ENCODE data around the gene THRB.

Gene THRB

GRCh38 chr3:24504772-24505171 is 10.1 kb upstream of the THRB start:
- DNase-seq (ENCODE audit: low read depth, low spot score) = no peak
- no peaks in the 10 kb centered on the region for H3K36me3 ChIP-seq (ENCODE audit: insufficient read depth, insufficient read length, low read length)
- no peak for TF ChIP-seq SUZ12 (IDR thresholded peaks at IDR 0.05; ENCODE audit: extremely low read depth, insufficient read depth, insufficient read length)
- no peak for TF ChIP-seq ZNF274 (IDR thresholded peaks at IDR 0.05; ENCODE audit: low read depth, low read length)
- no peak for TF ChIP-seq YY1 (IDR thresholded peaks at IDR 0.05; ENCODE audit: insufficient read depth, insufficient read length)
- H3K9me3 ChIP-seq (ENCODE audit: insufficient read depth, low read length) = no peaks in the 10 kb centered on the region
- H3K9ac ChIP-seq (ENCODE audit: insufficient read length, low read depth) = no peak overlapping the region
- H3K27me3 ChIP-seq (ENCODE audit: insufficient read depth, insufficient read length) = no peaks in the 10 kb centered on the region
- no peak overlapping the region for H3K4me3 ChIP-seq (ENCODE audit: insufficient read length, low read depth)
- H3K4me1 ChIP-seq (ENCODE audit: insufficient read depth, insufficient read length) = no peaks in the 10 kb centered on the region

DNA sequence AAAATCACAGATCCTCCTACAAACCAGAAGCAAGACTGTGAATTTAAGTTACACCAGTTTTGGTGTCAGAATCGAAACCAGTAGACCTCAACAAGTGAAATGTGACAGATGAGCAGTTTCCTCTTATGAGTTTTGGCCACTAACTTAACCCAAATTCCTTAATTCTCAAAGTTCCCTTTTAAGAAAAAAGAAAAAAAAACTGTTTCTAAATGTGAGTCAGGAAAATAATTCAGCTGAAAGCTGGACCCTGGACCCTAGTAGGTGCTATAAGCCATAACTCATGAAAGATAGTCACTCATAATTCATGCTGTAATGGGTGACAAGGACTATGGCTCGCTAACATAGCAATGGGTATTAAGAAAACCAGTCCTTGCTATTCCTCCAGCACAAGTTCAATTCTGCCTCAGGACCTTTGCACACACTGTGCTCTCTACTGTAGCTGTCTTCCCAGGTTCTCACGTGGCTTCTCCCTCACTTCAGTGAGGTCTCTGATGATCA is 9.0 kb upstream of the THRB start:
- Histone ChIP-seq H3K9ac (ENCODE audit: insufficient read length, low read depth) (no peak overlapping the region), H3K36me3 (ENCODE audit: insufficient read depth, insufficient read length, low read length) (no peaks in the 10 kb centered on the region), H3K27me3 (ENCODE audit: insufficient read depth, insufficient read length) (no peaks in the 10 kb centered on the region), H3K4me3 (ENCODE audit: insufficient read length, low read depth) (no peak overlapping the region), H3K9me3 (ENCODE audit: insufficient read depth, low read length) (no peaks in the 10 kb centered on the region), H3K4me1 (ENCODE audit: insufficient read depth, insufficient read length) (no peaks in the 10 kb centered on the region)
- no peak for DNase-seq (ENCODE audit: low read depth, low spot score)
- TF ChIP-seq ZNF274 (IDR thresholded peaks at IDR 0.05; ENCODE audit: low read depth, low read length) (no peak), YY1 (IDR thresholded peaks at IDR 0.05; ENCODE audit: insufficient read depth, insufficient read length) (no peak), SUZ12 (IDR thresholded peaks at IDR 0.05; ENCODE audit: extremely low read depth, insufficient read depth, insufficient read length) (no peak)

DNA sequence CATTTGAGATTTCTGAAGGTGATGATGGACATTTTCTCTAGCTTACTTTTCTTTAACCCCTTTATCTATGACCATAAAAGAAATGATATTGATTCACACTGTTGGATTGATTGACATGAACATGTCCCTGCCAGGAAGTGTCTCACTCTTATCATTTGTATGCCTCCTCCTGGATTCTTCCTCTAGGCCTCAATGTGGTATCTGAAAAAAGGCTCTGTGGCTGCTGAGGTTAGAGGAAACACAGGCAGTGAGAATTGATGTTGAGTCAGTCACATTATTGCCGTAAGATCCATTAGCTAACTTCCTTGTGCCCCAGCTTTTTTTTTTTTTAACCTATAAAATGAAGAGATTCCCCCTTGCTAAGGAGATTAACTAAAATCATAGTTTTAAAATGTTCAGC is 8.0 kb upstream of the THRB start:
- Histone ChIP-seq H3K27me3 (ENCODE audit: insufficient read depth, insufficient read length) (no peaks in the 10 kb centered on the region), H3K9me3 (ENCODE audit: insufficient read depth, low read length) (no peaks in the 10 kb centered on the region), H3K4me1 (ENCODE audit: insufficient read depth, insufficient read length) (no peaks in the 10 kb centered on the region), H3K36me3 (ENCODE audit: insufficient read depth, insufficient read length, low read length) (no peaks in the 10 kb centered on the region), H3K9ac (ENCODE audit: insufficient read length, low read depth) (no peak overlapping the region), H3K4me3 (ENCODE audit: insufficient read length, low read depth) (no peak overlapping the region)
- no peak for DNase-seq (ENCODE audit: low read depth, low spot score)
- no peak for TF ChIP-seq ZNF274 (IDR thresholded peaks at IDR 0.05; ENCODE audit: low read depth, low read length)
- TF ChIP-seq SUZ12 (IDR thresholded peaks at IDR 0.05; ENCODE audit: extremely low read depth, insufficient read depth, insufficient read length) = no peak
- TF ChIP-seq YY1 (IDR thresholded peaks at IDR 0.05; ENCODE audit: insufficient read depth, insufficient read length) = no peak

DNA sequence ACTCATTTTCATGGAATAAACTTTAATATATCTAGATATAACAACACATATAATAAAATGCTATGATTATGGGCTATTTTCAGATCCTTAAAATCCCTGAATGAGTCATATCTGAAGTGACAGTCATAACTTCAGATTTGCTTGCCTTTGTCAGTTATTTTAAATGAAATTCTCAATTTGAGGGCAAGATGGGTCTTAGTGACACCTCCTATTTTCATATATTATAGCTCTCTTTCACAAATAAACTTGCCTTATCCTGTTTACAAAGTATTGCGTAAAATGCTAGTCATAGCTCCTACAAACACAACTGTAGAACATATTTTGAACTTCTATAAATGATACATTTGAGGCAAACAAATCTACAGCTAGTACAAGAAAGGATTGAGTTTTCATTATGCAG is 6.2 kb upstream of the THRB start:
- Histone ChIP-seq H3K4me3 (ENCODE audit: insufficient read length, low read depth) (no peak overlapping the region), H3K9me3 (ENCODE audit: insufficient read depth, low read length) (no peaks in the 10 kb centered on the region), H3K27me3 (ENCODE audit: insufficient read depth, insufficient read length) (no peaks in the 10 kb centered on the region), H3K36me3 (ENCODE audit: insufficient read depth, insufficient read length, low read length) (no peaks in the 10 kb centered on the region), H3K4me1 (ENCODE audit: insufficient read depth, insufficient read length) (no peaks in the 10 kb centered on the region), H3K9ac (ENCODE audit: insufficient read length, low read depth) (no peak overlapping the region)
- TF ChIP-seq SUZ12 (IDR thresholded peaks at IDR 0.05; ENCODE audit: extremely low read depth, insufficient read depth, insufficient read length) (no peak), ZNF274 (IDR thresholded peaks at IDR 0.05; ENCODE audit: low read depth, low read length) (no peak), YY1 (IDR thresholded peaks at IDR 0.05; ENCODE audit: insufficient read depth, insufficient read length) (no peak)
- DNase-seq (ENCODE audit: low read depth, low spot score) = no peak

DNA sequence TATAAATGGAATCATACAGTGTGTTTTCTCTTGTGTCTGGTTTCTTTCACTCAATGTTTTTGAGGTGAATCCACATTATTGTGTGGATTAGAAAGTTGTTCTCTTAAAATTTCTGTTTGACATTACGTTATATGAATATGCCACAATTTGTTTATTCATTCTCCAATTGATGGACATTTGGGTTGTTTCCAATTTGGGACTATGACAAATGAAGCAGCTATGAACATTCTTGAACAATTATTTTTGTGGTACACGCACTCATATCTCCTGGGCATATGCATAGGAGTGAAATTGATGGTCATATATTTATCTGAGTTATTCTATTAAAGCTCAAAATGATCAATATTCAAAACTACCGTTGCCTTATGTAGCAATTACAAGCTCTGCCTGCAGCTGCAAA is 5.3 kb upstream of the THRB start:
- Histone ChIP-seq H3K4me1 (ENCODE audit: insufficient read depth, insufficient read length) (no peaks in the 10 kb centered on the region), H3K9ac (ENCODE audit: insufficient read length, low read depth) (no peak overlapping the region), H3K36me3 (ENCODE audit: insufficient read depth, insufficient read length, low read length) (no peaks in the 10 kb centered on the region), H3K4me3 (ENCODE audit: insufficient read length, low read depth) (no peak overlapping the region), H3K27me3 (ENCODE audit: insufficient read depth, insufficient read length) (no peaks in the 10 kb centered on the region), H3K9me3 (ENCODE audit: insufficient read depth, low read length) (no peaks in the 10 kb centered on the region)
- no peak for DNase-seq (ENCODE audit: low read depth, low spot score)
- TF ChIP-seq SUZ12 (IDR thresholded peaks at IDR 0.05; ENCODE audit: extremely low read depth, insufficient read depth, insufficient read length) (no peak), ZNF274 (IDR thresholded peaks at IDR 0.05; ENCODE audit: low read depth, low read length) (no peak), YY1 (IDR thresholded peaks at IDR 0.05; ENCODE audit: insufficient read depth, insufficient read length) (no peak)

DNA sequence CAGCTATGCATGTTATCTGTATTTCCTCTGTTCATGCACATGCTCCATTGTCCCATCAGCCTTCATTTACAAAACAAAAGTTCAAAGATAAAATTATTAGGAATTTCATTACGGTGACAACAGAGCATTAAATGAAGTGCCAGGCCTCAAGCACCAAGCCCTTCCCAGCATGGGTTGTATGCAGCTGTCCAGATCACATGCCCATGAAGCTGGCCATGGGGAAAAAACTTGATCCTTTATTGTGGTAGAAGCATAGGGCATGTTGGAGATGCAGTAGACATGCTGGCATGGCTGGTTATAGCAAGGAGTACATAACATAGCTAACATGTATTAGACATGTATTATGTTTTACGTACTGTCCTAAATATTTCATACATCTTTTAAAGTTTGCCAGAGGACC is 4.1 kb upstream of the THRB start:
- no peak for DNase-seq (ENCODE audit: low read depth, low spot score)
- Histone ChIP-seq H3K27me3 (ENCODE audit: insufficient read depth, insufficient read length) (peaks cover under 1% of the 10 kb centered on the region), H3K36me3 (ENCODE audit: insufficient read depth, insufficient read length, low read length) (no peaks in the 10 kb centered on the region), H3K4me3 (ENCODE audit: insufficient read length, low read depth) (no peak overlapping the region), H3K9me3 (ENCODE audit: insufficient read depth, low read length) (no peaks in the 10 kb centered on the region), H3K4me1 (ENCODE audit: insufficient read depth, insufficient read length) (no peaks in the 10 kb centered on the region), H3K9ac (ENCODE audit: insufficient read length, low read depth) (no peak overlapping the region)
- TF ChIP-seq ZNF274 (IDR thresholded peaks at IDR 0.05; ENCODE audit: low read depth, low read length) (no peak), YY1 (IDR thresholded peaks at IDR 0.05; ENCODE audit: insufficient read depth, insufficient read length) (no peak), SUZ12 (IDR thresholded peaks at IDR 0.05; ENCODE audit: extremely low read depth, insufficient read depth, insufficient read length) (no peak)

DNA sequence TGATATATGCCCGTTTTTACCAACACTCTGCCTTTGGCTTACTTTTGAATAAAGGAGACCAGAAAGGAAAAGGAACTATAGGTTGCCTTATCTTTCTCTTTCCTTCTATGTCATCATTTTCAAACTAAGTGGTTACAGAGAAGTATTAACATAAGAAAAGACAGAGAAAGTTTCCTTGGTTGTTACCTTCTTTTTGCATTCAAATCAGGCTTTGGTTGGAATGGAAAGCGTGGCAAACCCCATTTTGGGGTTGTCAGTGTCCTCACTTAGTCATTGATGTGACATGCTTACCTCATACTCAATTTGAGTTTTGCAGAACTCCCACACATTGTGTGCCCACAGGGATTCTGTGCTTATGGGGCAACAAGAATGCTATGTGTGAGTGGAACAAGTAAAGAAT is 3.7 kb upstream of the THRB start:
- Histone ChIP-seq H3K4me1 (ENCODE audit: insufficient read depth, insufficient read length) (no peaks in the 10 kb centered on the region), H3K36me3 (ENCODE audit: insufficient read depth, insufficient read length, low read length) (no peaks in the 10 kb centered on the region), H3K9ac (ENCODE audit: insufficient read length, low read depth) (no peak overlapping the region), H3K9me3 (ENCODE audit: insufficient read depth, low read length) (no peaks in the 10 kb centered on the region), H3K4me3 (ENCODE audit: insufficient read length, low read depth) (no peak overlapping the region), H3K27me3 (ENCODE audit: insufficient read depth, insufficient read length) (peaks cover 3% of the 10 kb centered on the region)
- DNase-seq (ENCODE audit: low read depth, low spot score) = no peak
- TF ChIP-seq ZNF274 (IDR thresholded peaks at IDR 0.05; ENCODE audit: low read depth, low read length) (no peak), YY1 (IDR thresholded peaks at IDR 0.05; ENCODE audit: insufficient read depth, insufficient read length) (no peak), SUZ12 (IDR thresholded peaks at IDR 0.05; ENCODE audit: extremely low read depth, insufficient read depth, insufficient read length) (no peak)

All from NT2/D1 (cell line).